GM23338 (cell line): Measurements from ENCODE around the gene PLXNA2. TPM values are rescaled to one million over a fixed set of nuclear protein-coding genes. Genes with fewer than 3 reads are reported as not detected.

Experiments used
- ATAC-seq: fragments of 200-7000 bp; cut with Tn5 transposase; 3 replicates; pipeline ENCODE4 v1.9.1; 2020
- DNase-seq: peaks from one replicate; pipeline ENCODE4 v3.0.0-alpha.2; 2015; ENCODE audit warnings: low spot score
- H2AFZ ChIP-seq: fragments of 200-600 bp; sonication (generic); 2 replicates; pipeline ENCODE4 v1.8.0; 2016; ENCODE audit warnings: antibody characterized with exemption, mild to moderate bottlenecking, moderate library complexity
- H3F3A ChIP-seq: fragments of 200-600 bp; sonication (generic); replicated peaks from 2 replicates; pipeline ENCODE4 v1.8.0; 2017; ENCODE audit warnings: antibody characterized with exemption, mixed run types, low read depth
- H3K27ac ChIP-seq: fragments of 200-600 bp; sonication (generic); 2 replicates; pipeline ENCODE4 v1.6.1; 2016; ENCODE audit warnings: low read depth
- H3K27me3 ChIP-seq: fragments of 200-600 bp; sonication (generic); 2 replicates; pipeline ENCODE4 v1.8.0; 2016; ENCODE audit warnings: mild to moderate bottlenecking, mixed run types, moderate library complexity; ENCODE audit not compliant: insufficient read depth
- H3K36me3 ChIP-seq: fragments of 200-600 bp; sonication (generic); 2 replicates; pipeline ENCODE4 v1.8.0; 2016; ENCODE audit warnings: mild to moderate bottlenecking; ENCODE audit not compliant: insufficient read depth
- H3K4me1 ChIP-seq: fragments of 200-600 bp; sonication (generic); 2 replicates; pipeline ENCODE4 v1.8.0; 2016; ENCODE audit warnings: mild to moderate bottlenecking, moderate library complexity; ENCODE audit not compliant: insufficient read depth
- H3K4me2 ChIP-seq: fragments of 200-600 bp; sonication (generic); 2 replicates; pipeline ENCODE4 v1.7.1; 2017; ENCODE audit warnings: mixed run types
- H3K4me3 ChIP-seq: fragments of 200-600 bp; sonication (generic); 2 replicates; pipeline ENCODE4 v1.6.1; 2016; ENCODE audit warnings: mixed run types
- H3K79me2 ChIP-seq: fragments of 200-600 bp; sonication (generic); replicated peaks from 2 replicates; pipeline ENCODE4 v1.8.0; 2017; ENCODE audit warnings: mild to moderate bottlenecking; ENCODE audit not compliant: insufficient read depth
- H3K9me2 ChIP-seq: fragments of 200-600 bp; sonication (generic); 2 replicates; pipeline ENCODE4 v1.8.0; 2017; ENCODE audit not compliant: insufficient read depth
- H4K20me1 ChIP-seq: fragments of 200-600 bp; sonication (generic); replicated peaks from 2 replicates; pipeline ENCODE4 v1.8.0; 2017; ENCODE audit warnings: mild to moderate bottlenecking; ENCODE audit not compliant: insufficient read depth
- H3K27ac Mint-ChIP-seq: 2 replicates; pipeline ENCODE4 v1.8.0; 2020; ENCODE audit warnings: inconsistent platforms, mild to moderate bottlenecking, moderate library complexity, mixed read lengths
- H3K27me3 Mint-ChIP-seq: 3 replicates; pipeline ENCODE4 v1.8.0; 2022; ENCODE audit warnings: low read depth, mild to moderate bottlenecking, moderate library complexity, mixed read lengths, inconsistent platforms; ENCODE audit not compliant: insufficient read depth, poor library complexity
- H3K36me3 Mint-ChIP-seq: 3 replicates; pipeline ENCODE4 v1.8.0; 2021; ENCODE audit warnings: low read depth, mild to moderate bottlenecking, inconsistent platforms, moderate library complexity, mixed read lengths
- H3K4me1 Mint-ChIP-seq: 3 replicates; pipeline ENCODE4 v1.8.0; 2020; ENCODE audit warnings: mild to moderate bottlenecking, inconsistent platforms, mixed read lengths
- H3K4me3 Mint-ChIP-seq: 3 replicates; pipeline ENCODE4 v1.8.0; 2021; ENCODE audit warnings: moderate library complexity, mild to moderate bottlenecking, inconsistent platforms, mixed read lengths
- H3K9me3 Mint-ChIP-seq: 3 replicates; pipeline ENCODE4 v1.8.0; 2020; ENCODE audit warnings: moderate library complexity, mild to moderate bottlenecking, inconsistent platforms, mixed read lengths
- CREB1 ChIP-seq: fragments of 250-450 bp; sonication (Bioruptor Pico); IDR thresholded peaks from 2 replicates; pipeline ENCODE4 v1.5.0; 2020; ENCODE audit warnings: low read depth, mild to moderate bottlenecking, moderate library complexity
- CTCF ChIP-seq, 2 experiments: fragments of 200-600 bp in 1 of 2; sonication (generic) in 1 of 2; conservative IDR thresholded peaks; 2 replicates each; pipeline versions ENCODE4 v1.5.1 to v1.6.1; 2016 to 2017; ENCODE audit warnings: antibody characterized with exemption in 2 of 2, low read depth in 2 of 2, mild to moderate bottlenecking in 2 of 2, moderate library complexity in 1 of 2
- EZH2 ChIP-seq: fragments of 200-600 bp; sonication (generic); IDR thresholded peaks from one replicate; pipeline ENCODE4 v1.8.0; 2017; ENCODE audit warnings: antibody characterized with exemption, mild to moderate bottlenecking, low read depth; ENCODE audit not compliant: unreplicated experiment
- EZH2phosphoT487 ChIP-seq: fragments of 200-600 bp; sonication (generic); IDR thresholded peaks from one replicate; pipeline ENCODE4 v1.8.1; 2018; ENCODE audit warnings: antibody characterized with exemption; ENCODE audit not compliant: unreplicated experiment
- JUNB ChIP-seq: IDR thresholded peaks from one replicate; pipeline ENCODE4 v1.6.1; 2016; ENCODE audit warnings: antibody characterized with exemption; ENCODE audit not compliant: unreplicated experiment
- NANOG ChIP-seq: IDR thresholded peaks from 2 replicates; pipeline ENCODE4 v1.6.1; 2016; ENCODE audit warnings: antibody characterized with exemption, borderline replicate concordance
- POLR2AphosphoS5 ChIP-seq: IDR thresholded peaks from 2 replicates; pipeline ENCODE4 v1.6.1; 2016; ENCODE audit warnings: antibody characterized with exemption, low read depth
- REST ChIP-seq: IDR thresholded peaks from one replicate; pipeline ENCODE4 v1.6.1; 2018; ENCODE audit warnings: antibody characterized with exemption; ENCODE audit not compliant: unreplicated experiment
- ZNF114 ChIP-seq: fragments of 250-450 bp; sonication (Bioruptor Pico); IDR thresholded peaks from 2 replicates; pipeline ENCODE4 v1.5.0; 2020; ENCODE audit warnings: mild to moderate bottlenecking, moderate library complexity
- ZNF331 ChIP-seq: fragments of 250-450 bp; sonication (Bioruptor Pico); IDR thresholded peaks from 2 replicates; pipeline ENCODE4 v1.5.0; 2020; ENCODE audit warnings: low read depth, mild to moderate bottlenecking, moderate library complexity
- ZNF462 ChIP-seq: fragments of 250-450 bp; sonication (Bioruptor Pico); IDR thresholded peaks from 2 replicates; pipeline ENCODE4 v1.5.0; 2020; ENCODE audit warnings: mild to moderate bottlenecking, moderate library complexity
- polyA plus RNA-seq: library from polyadenylated mRNA; unstranded; fragments of >200 nt; fragmentation: Nextera tagmentation; extraction: Ambion mirVana; gene quantifications from 2 replicates; pipeline ENCODE4 v1.2.1, GENCODE V29; 2016
- total RNA-seq: library from RNA; depleted of rRNA; stranded (reverse); fragments of >200 nt; shearing (Covaris generic); gene quantifications from 2 replicates; pipeline ENCODE4 v1.2.3, GENCODE V29; 2014

Gene PLXNA2
- total and polyA plus RNA-seq, 2 experiments from 2014 or later: 0.40 to 1.8 TPM

- no peaks in the 10 kb centered on the region for H3F3A ChIP-seq
- H3K27me3 ChIP-seq: no peaks in the 10 kb centered on the region
- H3K4me1 ChIP-seq: peaks cover 23% of the 10 kb centered on the region
- H3K36me3 ChIP-seq: no peaks in the 10 kb centered on the region
- no peak overlapping the region for H2AFZ ChIP-seq
- no peak overlapping the region for H3K27ac Mint-ChIP-seq
- no peak for TF ChIP-seq EZH2
- no peak for TF ChIP-seq ZNF114 (CRISPR knock-in tag)
- no peak for TF ChIP-seq CREB1 (CRISPR knock-in tag)
- TF ChIP-seq EZH2phosphoT487: no peak
- TF ChIP-seq JUNB: no peak
- no peak for TF ChIP-seq NANOG
- no peak for TF ChIP-seq POLR2AphosphoS5
- TF ChIP-seq CTCF (conservative IDR thresholded peaks at IDR 0.05; ENCODE audit: low read depth in 2 of 2): no peak
- TF ChIP-seq ZNF331: no peak
- no peaks in the 10 kb centered on the region for H3K9me2 ChIP-seq
- no peak overlapping the region for H3K4me2 ChIP-seq
- no peaks in the 10 kb centered on the region for H4K20me1 ChIP-seq
- H3K4me3 Mint-ChIP-seq: no peak overlapping the region
- DNase-seq (no peak), ATAC-seq (no peak)
- peaks cover 9% of the 10 kb centered on the region; the same call in 1 of the 3 replicates for H3K9me3 Mint-ChIP-seq
- peaks cover 14% of the 10 kb centered on the region for H3K27me3 Mint-ChIP-seq
- no peak overlapping the region for H3K4me3 ChIP-seq
- no peak overlapping the region for H3K27ac ChIP-seq
- H3K4me1 Mint-ChIP-seq: peaks cover 18% of the 10 kb centered on the region
- H3K79me2 ChIP-seq: no peaks in the 10 kb centered on the region
- no peaks in the 10 kb centered on the region for H3K36me3 Mint-ChIP-seq
These were observed 244.8 kb downstream of the PLXNA2 start for GRCh38 chr1:207999274-207999915.

- H4K20me1 ChIP-seq: no peaks in the 10 kb centered on the region
- H2AFZ ChIP-seq: peak overlapping the region; percentile 43; the same call in 1 of the 2 replicates
- DNase-seq: peak; percentile 25
- H3K4me2 ChIP-seq: peak overlapping the region; percentile 71
- peaks cover 14% of the 10 kb centered on the region for H3K27me3 Mint-ChIP-seq
- no peak overlapping the region for H3K4me3 ChIP-seq
- no peaks in the 10 kb centered on the region for H3K9me2 ChIP-seq
- ATAC-seq: peak; percentile 74
- H3K9me3 Mint-ChIP-seq: peaks cover 9% of the 10 kb centered on the region; the same call in 1 of the 3 replicates
- H3K4me3 Mint-ChIP-seq: no peak overlapping the region; the same call in 2 of the 3 replicates
- no peaks in the 10 kb centered on the region for H3K27me3 ChIP-seq
- H3K36me3 Mint-ChIP-seq: no peaks in the 10 kb centered on the region
- H3K79me2 ChIP-seq: no peaks in the 10 kb centered on the region
- no peak overlapping the region for H3K27ac ChIP-seq
- H3K4me1 ChIP-seq: peaks cover 23% of the 10 kb centered on the region
- H3F3A ChIP-seq: no peaks in the 10 kb centered on the region
- H3K27ac Mint-ChIP-seq: no peak overlapping the region
- peaks cover 18% of the 10 kb centered on the region for H3K4me1 Mint-ChIP-seq
- no peaks in the 10 kb centered on the region for H3K36me3 ChIP-seq
- TF ChIP-seq POLR2AphosphoS5: no peak
- TF ChIP-seq REST: no peak
- peak; percentile 67 for TF ChIP-seq ZNF462
These were observed 245.5 kb downstream of the PLXNA2 start for GRCh38 chr1:207998691-207999090.
